Measurements from ENCODE around the gene LHFPL2. TPM values are rescaled to one million over a fixed set of nuclear protein-coding genes. Genes with fewer than 3 reads are reported as not detected.

Gene LHFPL2
- polyA plus RNA-seq, 1 of the 3 experiments (the other 2 are of a cell fraction), result 10.4 TPM

- Histone ChIP-seq H4K20me1 (ENCODE audit: insufficient read depth) (no peaks in the 10 kb centered on the region), H3K9me2 (no peaks in the 10 kb centered on the region), H3K9ac (no peak overlapping the region), H3K9me3 (no peaks in the 10 kb centered on the region), H3K79me2 (ENCODE audit: insufficient read depth) (peaks cover 92% of the 10 kb centered on the region), H3K4me3 (ENCODE audit: low read depth in 2 of 2, low read length in 1 of 2) (no peak overlapping the region), H3K4me1 (ENCODE audit: control insufficient read depth in 1 of 2, insufficient read depth in 2 of 2, low read depth in 1 of 2, low read length in 1 of 2) (peaks cover 36 to 43% of the 10 kb centered on the region in 2 experiments), H2AFZ (ENCODE audit: low read depth) (no peak overlapping the region), H3K27ac (ENCODE audit: low read depth in 2 of 2, low read length in 1 of 2) (peak overlapping the region in 1 of 2 experiments; percentile 99; a peak in 2 of 4 replicates), H3K36me3 (replicated peaks in 1 of 2; ENCODE audit: control insufficient read depth in 1 of 2, insufficient read depth in 2 of 2, low read length in 1 of 2) (peaks cover 0 to 15% of the 10 kb centered on the region in 2 experiments), H3K27me3 (ENCODE audit: insufficient read depth) (no peaks in the 10 kb centered on the region), H3K4me2 (peak overlapping the region; percentile 42; the same call in 1 of the 2 replicates), H3F3A (replicated peaks; ENCODE audit: insufficient read depth) (peaks cover 34% of the 10 kb centered on the region)
- no peak for TF ChIP-seq PBX3 (IDR thresholded peaks at IDR 0.05)
- ChIA-PET CTCF (interaction anchor here (0.8 to 1.5 kb wide), 3 partner anchors 36 to 42 kb away, joined by 3 read pairs; no protein-coding TSS in a partner anchor), POLR2A (interaction anchor here (0.6 kb wide), 1 partner anchor 1175 kb away, joined by 3 read pairs; no protein-coding TSS in a partner anchor)
- DNase-seq, result no peak
- WGBS (ENCODE audit: low lambda C conversion rate), result 92% methylated on average over 18 of the region's 18 CpGs
Measured at GRCh38 chr5:78509145-78509865, 139.3 kb downstream of the LHFPL2 start.

- no peak for DNase-seq
- no peak overlapping the region for H2AFZ ChIP-seq (ENCODE audit: low read depth)
- peaks cover 92% of the 10 kb centered on the region for H3K79me2 ChIP-seq (ENCODE audit: insufficient read depth)
- ChIA-PET POLR2A (no interaction called here), CTCF (interaction anchor here (0.7 to 1.5 kb wide), 3 partner anchors 25 to 41 kb away, joined by 3 read pairs; no protein-coding TSS in a partner anchor)
- peaks cover 0 to 7% of the 10 kb centered on the region in 2 experiments for H3K36me3 ChIP-seq (replicated peaks in 1 of 2; ENCODE audit: control insufficient read depth in 1 of 2, insufficient read depth in 2 of 2, low read length in 1 of 2)
- peaks cover 39% of the 10 kb centered on the region for H3F3A ChIP-seq (replicated peaks; ENCODE audit: insufficient read depth)
- no peaks in the 10 kb centered on the region for H3K27me3 ChIP-seq (ENCODE audit: insufficient read depth)
- H3K27ac ChIP-seq (ENCODE audit: low read depth in 2 of 2, low read length in 1 of 2), result peak overlapping the region in 1 of 2 experiments; percentile 99; a peak in 2 of 4 replicates
- H3K4me1 ChIP-seq (ENCODE audit: control insufficient read depth in 1 of 2, insufficient read depth in 2 of 2, low read depth in 1 of 2, low read length in 1 of 2), result peaks cover 41 to 49% of the 10 kb centered on the region in 2 experiments
- peak overlapping the region; percentile 42; the same call in 1 of the 2 replicates for H3K4me2 ChIP-seq
- H3K9me3 ChIP-seq, result no peaks in the 10 kb centered on the region
- no peaks in the 10 kb centered on the region for H3K9me2 ChIP-seq
- H4K20me1 ChIP-seq (ENCODE audit: insufficient read depth), result no peaks in the 10 kb centered on the region
- TF ChIP-seq FOSL2 (IDR thresholded peaks at IDR 0.05; ENCODE audit: borderline replicate concordance, low read depth) (0 out of 2 replicates have a peak, but pooled peaks have one; percentile 5), MXI1 (IDR thresholded peaks at IDR 0.05; ENCODE audit: low read depth, low read length) (no peak), NFIC (IDR thresholded peaks at IDR 0.05; ENCODE audit: borderline replicate concordance) (peak; percentile 45; the same call in 1 of the 2 replicates), FOXM1 (IDR thresholded peaks at IDR 0.05; ENCODE audit: low read depth) (no peak), TEAD4 (IDR thresholded peaks at IDR 0.05; ENCODE audit: borderline replicate concordance, insufficient read depth) (no peak), SIN3A (IDR thresholded peaks at IDR 0.05; ENCODE audit: borderline replicate concordance, low read depth, low read length) (no peak)
- H3K9ac ChIP-seq, result 0 out of 2 replicates have a peak overlapping the region, but pooled peaks have one; percentile 23
- 29% methylated on average over 3 of the region's 3 CpGs for WGBS (ENCODE audit: low lambda C conversion rate)
- H3K4me3 ChIP-seq (ENCODE audit: low read depth in 2 of 2, low read length in 1 of 2), result no peak overlapping the region
Measured at GRCh38 chr5:78508186-78508765, 140.3 kb downstream of the LHFPL2 start.

- H3F3A ChIP-seq (replicated peaks; ENCODE audit: insufficient read depth), result peaks cover 42% of the 10 kb centered on the region
- no peak overlapping the region for H3K4me2 ChIP-seq
- H3K36me3 ChIP-seq (replicated peaks in 1 of 2; ENCODE audit: control insufficient read depth in 1 of 2, insufficient read depth in 2 of 2, low read length in 1 of 2), result peaks cover 0 to 13% of the 10 kb centered on the region in 2 experiments
- peaks cover 47 to 51% of the 10 kb centered on the region in 2 experiments for H3K4me1 ChIP-seq (ENCODE audit: control insufficient read depth in 1 of 2, insufficient read depth in 2 of 2, low read depth in 1 of 2, low read length in 1 of 2)
- H3K9ac ChIP-seq, result 0 out of 2 replicates have a peak overlapping the region, but pooled peaks have one; percentile 23
- TF ChIP-seq CHD2 (IDR thresholded peaks at IDR 0.05; ENCODE audit: low read length, partially characterized antibody) (no peak), MXI1 (IDR thresholded peaks at IDR 0.05; ENCODE audit: low read depth, low read length) (no peak), TEAD4 (IDR thresholded peaks at IDR 0.05; ENCODE audit: borderline replicate concordance, insufficient read depth) (no peak), NFIC (IDR thresholded peaks at IDR 0.05; ENCODE audit: borderline replicate concordance) (no peak), FOSL2 (IDR thresholded peaks at IDR 0.05; ENCODE audit: borderline replicate concordance, low read depth) (no peak), FOXJ3 (CRISPR knock-in tag; IDR thresholded peaks at IDR 0.05) (no peak), USF2 (IDR thresholded peaks at IDR 0.05; ENCODE audit: borderline replicate concordance, low read depth, low read length) (no peak), POLR2AphosphoS5 (IDR thresholded peaks at IDR 0.05; ENCODE audit: low read depth, low read length) (no peak), TAF1 (IDR thresholded peaks at IDR 0.05; ENCODE audit: borderline replicate concordance, low read depth, low read length) (no peak), EP300 (IDR thresholded peaks at IDR 0.05; ENCODE audit: borderline replicate concordance in 1 of 2, low read depth in 1 of 2, low read length in 1 of 2) (no peak), SIN3A (IDR thresholded peaks at IDR 0.05; ENCODE audit: borderline replicate concordance, low read depth, low read length) (no peak)
- H3K9me2 ChIP-seq, result no peaks in the 10 kb centered on the region
- ChIA-PET POLR2A (no interaction called here), CTCF (no interaction called here)
- H3K27ac ChIP-seq (ENCODE audit: low read depth in 2 of 2, low read length in 1 of 2), result peak overlapping the region in 1 of 2 experiments; percentile 99; a peak in 2 of 4 replicates
- H3K27me3 ChIP-seq (ENCODE audit: insufficient read depth), result no peaks in the 10 kb centered on the region
- no peak overlapping the region for H3K4me3 ChIP-seq (ENCODE audit: low read depth in 2 of 2, low read length in 1 of 2)
- H3K9me3 ChIP-seq, result no peaks in the 10 kb centered on the region
- peaks cover 92% of the 10 kb centered on the region for H3K79me2 ChIP-seq (ENCODE audit: insufficient read depth)
- DNase-seq, result no peak
- WGBS (ENCODE audit: low lambda C conversion rate), result 91% methylated on average over 2 of the region's 2 CpGs
- H4K20me1 ChIP-seq (ENCODE audit: insufficient read depth), result no peaks in the 10 kb centered on the region
- no peak overlapping the region for H2AFZ ChIP-seq (ENCODE audit: low read depth)
Measured at GRCh38 chr5:78507531-78507930, 141.0 kb downstream of the LHFPL2 start.
